CD14-positive monocyte (primary cell): ENCODE results near the gene CES2. TPM values are rescaled to one million over a fixed set of nuclear protein-coding genes. Genes with fewer than 3 reads are reported as not detected.

Source experiments
- DNase-seq, 3 donors: peaks; one replicate each; pipeline ENCODE4 v3.0.0-alpha.2; 2011 to 2022
- H2AFZ ChIP-seq: 2 replicates; pipeline ENCODE4 v1.6.0; 2012; ENCODE audit warnings: mild to moderate bottlenecking, low read depth, low read length, inconsistent platforms; ENCODE audit not compliant: insufficient read depth, poor library complexity, severe bottlenecking
- H3K27ac ChIP-seq, 2 donors: 1 replicate in 1 of 2; 2 replicates in 1 of 2; pipeline ENCODE4 v1.5.1; 2012 to 2013; ENCODE audit warnings: low read length in 2 of 2, control low read depth in 1 of 2, inconsistent platforms in 1 of 2, low read depth in 1 of 2, mild to moderate bottlenecking in 1 of 2
- H3K27me3 ChIP-seq, 2 donors: one replicate each; pipeline versions ENCODE4 v1.6.0 to v1.6.1; 2011 to 2013; ENCODE audit warnings: low read length in 2 of 2; ENCODE audit not compliant: control insufficient read depth in 2 of 2, insufficient read depth in 2 of 2
- H3K36me3 ChIP-seq, 2 donors: replicated peaks in 1 of 2; 1 replicate in 1 of 2; 2 replicates in 1 of 2; pipeline versions ENCODE4 v1.5.1 to v1.6.1; 2012 to 2013; ENCODE audit warnings: low read length in 2 of 2, control low read depth in 1 of 2, inconsistent platforms in 1 of 2, mild to moderate bottlenecking in 1 of 2; ENCODE audit not compliant: insufficient read depth in 2 of 2, control insufficient read depth in 1 of 2
- H3K4me1 ChIP-seq, 2 donors: 1 replicate in 1 of 2; 2 replicates in 1 of 2; pipeline versions ENCODE4 v1.5.1 to v1.6.1; 2012 to 2013; ENCODE audit warnings: low read length in 2 of 2, control low read depth in 1 of 2, inconsistent platforms in 1 of 2, mild to moderate bottlenecking in 1 of 2, moderate library complexity in 1 of 2; ENCODE audit not compliant: insufficient read depth in 2 of 2, control insufficient read depth in 1 of 2
- H3K4me2 ChIP-seq: replicated peaks from 2 replicates; pipeline ENCODE3; 2012; ENCODE audit warnings: low read length, moderate library complexity, mild to moderate bottlenecking; ENCODE audit not compliant: poor library complexity, severe bottlenecking; ENCODE audit errors: extremely low read depth
- H3K4me3 ChIP-seq, 3 experiments: fragments of 200-600 bp in 1 of 3; sonication (generic) in 1 of 3; replicated peaks in 1 of 3; 1 replicate in 2 of 3; 2 replicates in 1 of 3; pipeline ENCODE4 v1.5.1; 2011 to 2013; ENCODE audit warnings: low read length in 3 of 3, mild to moderate bottlenecking in 3 of 3, control low read depth in 2 of 3, low read depth in 2 of 3, inconsistent platforms in 1 of 3, moderate library complexity in 1 of 3
- H3K79me2 ChIP-seq: 2 replicates; pipeline ENCODE4 v1.6.0; 2012; ENCODE audit warnings: mild to moderate bottlenecking, control low read depth, inconsistent platforms, low read length, moderate library complexity; ENCODE audit not compliant: insufficient read depth
- H3K9ac ChIP-seq: 2 replicates; pipeline ENCODE4 v1.6.0; 2017; ENCODE audit warnings: low read length, mild to moderate bottlenecking; ENCODE audit not compliant: insufficient read depth, poor library complexity, severe bottlenecking
- H3K9me3 ChIP-seq, 2 donors: replicated peaks in 1 of 2; 1 replicate in 1 of 2; 2 replicates in 1 of 2; pipeline versions ENCODE4 v1.5.1 to v1.6.1; 2012 to 2013; ENCODE audit warnings: low read length in 2 of 2, control low read depth in 1 of 2; ENCODE audit not compliant: control insufficient read depth in 1 of 2, insufficient read depth in 1 of 2
- H4K20me1 ChIP-seq: 2 replicates; pipeline ENCODE4 v1.6.0; 2012; ENCODE audit warnings: mild to moderate bottlenecking, low read length, control low read depth, moderate library complexity; ENCODE audit not compliant: insufficient read depth
- H3K27ac Mint-ChIP-seq, 7 donors: one replicate each; pipeline ENCODE4 v1.8.0; 2020; ENCODE audit warnings: mild to moderate bottlenecking in 7 of 7, mixed read lengths in 7 of 7, moderate library complexity in 6 of 7, inconsistent platforms in 2 of 7
- H3K27me3 Mint-ChIP-seq, 3 donors: one replicate each; pipeline ENCODE4 v1.8.0; 2021 to 2022; ENCODE audit warnings: low read depth in 3 of 3, mild to moderate bottlenecking in 3 of 3, mixed read lengths in 3 of 3, moderate library complexity in 3 of 3, inconsistent platforms in 1 of 3
- H3K36me3 Mint-ChIP-seq, 2 donors: one replicate each; pipeline ENCODE4 v1.8.0; 2020; ENCODE audit warnings: mixed read lengths in 2 of 2, inconsistent platforms in 1 of 2, mild to moderate bottlenecking in 1 of 2
- H3K4me1 Mint-ChIP-seq: one replicate; pipeline ENCODE4 v1.8.0; 2020; ENCODE audit warnings: mild to moderate bottlenecking, mixed read lengths
- H3K4me3 Mint-ChIP-seq, 2 donors: one replicate each; pipeline ENCODE4 v1.8.0; 2020; ENCODE audit warnings: mild to moderate bottlenecking in 2 of 2, mixed read lengths in 2 of 2, moderate library complexity in 1 of 2
- H3K9me3 Mint-ChIP-seq, 7 donors: one replicate each; pipeline ENCODE4 v1.8.0; 2020 to 2022; ENCODE audit warnings: mixed read lengths in 7 of 7, mild to moderate bottlenecking in 6 of 7, moderate library complexity in 6 of 7, inconsistent platforms in 2 of 7
- CTCF ChIP-seq: fragments of 200-600 bp; IDR thresholded peaks from one replicate; pipeline ENCODE4 v1.8.0; 2022; ENCODE audit warnings: antibody characterized with exemption, mild to moderate bottlenecking
- WGBS: methylation state at CpG from one replicate; pipeline ENCODE4 v1.1.5; 2013; ENCODE audit warnings: missing lambda C conversion rate; ENCODE audit not compliant: insufficient coverage; 5-methylcytosine and 5-hydroxymethylcytosine counted together
- intact Hi-C, 2 donors: fragments of 100-400 bp; cut with micrococcal nuclease; formaldehyde crosslinking; loops; one replicate each; pipeline versions ENCODE4 v1.15.0 to v1.15.1; 2023
- polyA plus RNA-seq, 3 donors: library from polyadenylated mRNA; depleted of rRNA in 1 of 3; unstranded in 2 of 3; stranded (reverse) in 1 of 3; fragments of 300-500 nt in 2 of 3; fragments of >200 nt in 1 of 3; fragmentation: Illumina TruSeq in 2 of 3; gene quantifications; 1 replicate in 2 of 3; 2 replicates in 1 of 3; pipeline ENCODE4 v1.2.3, GENCODE V29; 2012 to 2021

CES2 gene
- polyA plus RNA-seq, 3 donors: 14.0 to 29.0 (median 23.2) TPM

GRCh38 chr16:66961065-66961744 is 25.9 kb downstream of the CES2 start, which contains the start of gene CES3:
TSS of gene CES3 (plus strand) at chr16:66961266. CDS start at chr16:66961308, 42 bp downstream.
- Histone ChIP-seq H4K20me1 (no peaks in the 10 kb centered on the region), H3K4me1 (peaks cover 54 to 59% of the 10 kb centered on the region in 2 donors), H3K36me3 (no peaks in the 10 kb centered on the region), H3K4me2 (peak within 1 kb of the TSS; percentile 51), H3K4me3 (peak within 1 kb of the TSS in 1 of 3 experiments; percentile 37), H3K9me3 (no peaks in the 10 kb centered on the region), H2AFZ (peak within 1 kb of the TSS; percentile 68), H3K9ac (no peak within 1 kb of the TSS), H3K27me3 (no peaks in the 10 kb centered on the region), H3K27ac (peak within 1 kb of the TSS; percentile 54 to 67), H3K79me2 (no peaks in the 10 kb centered on the region)
- WGBS: 77% methylated on average over 9 of the region's 16 CpGs
- H3K27ac Mint-ChIP-seq: peak within 1 kb of the TSS; percentile 72 to 93 (median 86)
- peak; percentile 48 to 55 (median 50) for DNase-seq
- intact Hi-C loops: no loop called here
- no peaks in the 10 kb centered on the region for H3K9me3 Mint-ChIP-seq
- peak; percentile 80 for TF ChIP-seq CTCF
- H3K27me3 Mint-ChIP-seq: peaks cover 3 to 6% (median 4%) of the 10 kb centered on the region in 3 donors
- no peaks in the 10 kb centered on the region for H3K36me3 Mint-ChIP-seq
- H3K4me1 Mint-ChIP-seq: peaks cover 54% of the 10 kb centered on the region
- H3K4me3 Mint-ChIP-seq: peak within 1 kb of the TSS; percentile 7 to 70

- H3K79me2 ChIP-seq: no peaks in the 10 kb centered on the region
- H3K27me3 Mint-ChIP-seq: peaks cover 4 to 6% (median 4%) of the 10 kb centered on the region in 3 donors
- H3K4me3 Mint-ChIP-seq: peak overlapping the region in 1 of 2 donors; percentile 55
- WGBS: 12% methylated on average over 5 of the region's 5 CpGs
- H3K27ac ChIP-seq: no peak overlapping the region
- no peaks in the 10 kb centered on the region for H3K36me3 ChIP-seq
- no peaks in the 10 kb centered on the region for H3K36me3 Mint-ChIP-seq
- no peaks in the 10 kb centered on the region for H4K20me1 ChIP-seq
- H3K9me3 ChIP-seq: no peaks in the 10 kb centered on the region
- H3K27ac Mint-ChIP-seq: peak overlapping the region in 3 of 7 donors; percentile 42 to 69 (median 48)
- DNase-seq: no peak
- H2AFZ ChIP-seq: peak overlapping the region; percentile 54
- H3K9ac ChIP-seq: no peak overlapping the region
- peaks cover 0 to under 1% (median 0%) of the 10 kb centered on the region in 7 donors for H3K9me3 Mint-ChIP-seq
- no peak for TF ChIP-seq CTCF
- intact Hi-C loops: no loop called here
- no peak overlapping the region for H3K4me2 ChIP-seq
- H3K4me3 ChIP-seq: no peak overlapping the region
- H3K27me3 ChIP-seq: no peaks in the 10 kb centered on the region
- H3K4me1 Mint-ChIP-seq: peaks cover 54% of the 10 kb centered on the region
- peaks cover 54 to 59% of the 10 kb centered on the region in 2 donors for H3K4me1 ChIP-seq
Observed at GRCh38 chr16:66961914-66962313, 26.6 kb downstream of the CES2 start.
